WTC11 (cell line): ENCODE results near the gene CEP76.

Experiments
- CREB1 ChIP-seq: sonication (generic); formaldehyde crosslinking; IDR thresholded peaks from 2 replicates; pipeline ENCODE4 v1.8.0; 2023; ENCODE audit warnings: mild to moderate bottlenecking, missing genetic modification reagents
- ESRRA ChIP-seq: sonication (generic); formaldehyde crosslinking; IDR thresholded peaks from 2 replicates; pipeline ENCODE4 v1.8.1; 2022; ENCODE audit warnings: mild to moderate bottlenecking, missing genetic modification reagents, borderline replicate concordance
- NR3C1 ChIP-seq: sonication (generic); formaldehyde crosslinking; conservative IDR thresholded peaks from 2 replicates; pipeline ENCODE4 v1.8.1; 2023; ENCODE audit warnings: low read depth, mild to moderate bottlenecking, missing genetic modification reagents
- RELA ChIP-seq: sonication (generic); formaldehyde crosslinking; IDR thresholded peaks from 2 replicates; pipeline ENCODE4 v1.8.1; 2022; ENCODE audit warnings: missing genetic modification reagents, mild to moderate bottlenecking, borderline replicate concordance
- SP1 ChIP-seq: sonication (generic); formaldehyde crosslinking; conservative IDR thresholded peaks from 2 replicates; pipeline ENCODE4 v1.8.1; 2022; ENCODE audit warnings: missing genetic modification reagents
- ZNF425 ChIP-seq: fragments of 250-450 bp; sonication (Bioruptor Pico); conservative IDR thresholded peaks from 2 replicates; pipeline ENCODE4 v1.9.0; 2021; ENCODE audit warnings: mild to moderate bottlenecking
- ZNF671 ChIP-seq: fragments of 250-450 bp; sonication (Bioruptor Pico); IDR thresholded peaks from 2 replicates; pipeline ENCODE4 v1.8.0; 2021; ENCODE audit warnings: mild to moderate bottlenecking
- TF ChIP-seq, protein P1 (sequence below): fragments of 200-600 bp; IDR thresholded peaks from 2 replicates; pipeline ENCODE4 v1.8.0; 2022; ENCODE audit warnings: antibody characterized with exemption

DNA sequence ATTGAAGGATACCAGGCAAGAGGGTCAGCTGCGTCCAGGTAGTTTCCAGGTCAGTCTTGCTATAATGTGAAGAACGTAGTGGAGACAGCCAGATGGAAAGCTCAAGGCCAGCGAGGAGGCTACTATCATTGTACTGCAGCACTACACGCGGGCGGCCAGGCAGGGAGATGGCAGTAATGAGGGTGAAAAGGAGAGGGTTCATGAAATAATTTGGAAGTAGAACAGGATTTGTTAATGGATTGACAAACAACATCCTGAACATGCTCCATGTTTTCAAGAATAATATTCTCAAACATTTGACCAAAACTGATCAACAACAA is 61.7 kb downstream of the CEP76 start:
- TF ChIP-seq, protein P1, sequence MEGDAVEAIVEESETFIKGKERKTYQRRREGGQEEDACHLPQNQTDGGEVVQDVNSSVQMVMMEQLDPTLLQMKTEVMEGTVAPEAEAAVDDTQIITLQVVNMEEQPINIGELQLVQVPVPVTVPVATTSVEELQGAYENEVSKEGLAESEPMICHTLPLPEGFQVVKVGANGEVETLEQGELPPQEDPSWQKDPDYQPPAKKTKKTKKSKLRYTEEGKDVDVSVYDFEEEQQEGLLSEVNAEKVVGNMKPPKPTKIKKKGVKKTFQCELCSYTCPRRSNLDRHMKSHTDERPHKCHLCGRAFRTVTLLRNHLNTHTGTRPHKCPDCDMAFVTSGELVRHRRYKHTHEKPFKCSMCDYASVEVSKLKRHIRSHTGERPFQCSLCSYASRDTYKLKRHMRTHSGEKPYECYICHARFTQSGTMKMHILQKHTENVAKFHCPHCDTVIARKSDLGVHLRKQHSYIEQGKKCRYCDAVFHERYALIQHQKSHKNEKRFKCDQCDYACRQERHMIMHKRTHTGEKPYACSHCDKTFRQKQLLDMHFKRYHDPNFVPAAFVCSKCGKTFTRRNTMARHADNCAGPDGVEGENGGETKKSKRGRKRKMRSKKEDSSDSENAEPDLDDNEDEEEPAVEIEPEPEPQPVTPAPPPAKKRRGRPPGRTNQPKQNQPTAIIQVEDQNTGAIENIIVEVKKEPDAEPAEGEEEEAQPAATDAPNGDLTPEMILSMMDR = no peak
- TF ChIP-seq CREB1 = no peak
- TF ChIP-seq ZNF671 (CRISPR knock-in tag) = no peak
- no peak for TF ChIP-seq NR3C1 (CRISPR knock-in tag)
- no peak for TF ChIP-seq ESRRA
- TF ChIP-seq SP1 = no peak
- TF ChIP-seq RELA (CRISPR knock-in tag) = no peak
- no peak for TF ChIP-seq ZNF425
